BLaER1 treated with 17β-estradiol and CSF1 and Interleukin-3, amounts not matched to agents 10 nM and 100 nM (cell line): ENCODE results near the gene SLAIN2.
A peak's percentile ranks its signal among the peaks of the same experiment; 100 is the strongest.
"Not testable (repeated sequence)": the region's sequence is repeated elsewhere in the genome, so short reads cannot be mapped to it uniquely, and the experiment has no call there.

Source experiments
- H3K27ac ChIP-seq, 11 experiments: shearing (Covaris generic); formaldehyde crosslinking; 2 replicates each; pipeline ENCODE4 v1.8.1; 2022
- H3K27me3 ChIP-seq, 11 experiments: shearing (Covaris generic); formaldehyde crosslinking; 2 replicates each; pipeline ENCODE4 v1.8.1; 2022
- H3K36me3 ChIP-seq, 11 experiments: shearing (Covaris generic); formaldehyde crosslinking; 2 replicates each; pipeline ENCODE4 v1.8.1; 2022
- H3K4me1 ChIP-seq, 10 experiments: shearing (Covaris generic); formaldehyde crosslinking; 2 replicates each; pipeline ENCODE4 v1.8.1; 2022
- H3K4me2 ChIP-seq, 11 experiments: shearing (Covaris generic); formaldehyde crosslinking; 2 replicates each; pipeline ENCODE4 v1.8.1; 2022
- H3K4me3 ChIP-seq, 10 experiments: shearing (Covaris generic); formaldehyde crosslinking; 2 replicates each; pipeline ENCODE4 v1.8.1; 2022
- H3K9ac ChIP-seq, 11 experiments: shearing (Covaris generic); formaldehyde crosslinking; 2 replicates each; pipeline ENCODE4 v1.8.1; 2022
- H3K9me3 ChIP-seq, 11 experiments: shearing (Covaris generic); formaldehyde crosslinking; replicated peaks in 1 of 11; 2 replicates each; pipeline ENCODE4 v1.8.1; 2022
- H4K20me1 ChIP-seq, 11 experiments: shearing (Covaris generic); formaldehyde crosslinking; 2 replicates each; pipeline ENCODE4 v1.8.1; 2022
- Cebpa-rat ChIP-seq, 11 experiments: shearing (Covaris generic); IDR thresholded peaks; 2 replicates each; pipeline ENCODE4 v1.8.1; 2022

SLAIN2 gene

DNA sequence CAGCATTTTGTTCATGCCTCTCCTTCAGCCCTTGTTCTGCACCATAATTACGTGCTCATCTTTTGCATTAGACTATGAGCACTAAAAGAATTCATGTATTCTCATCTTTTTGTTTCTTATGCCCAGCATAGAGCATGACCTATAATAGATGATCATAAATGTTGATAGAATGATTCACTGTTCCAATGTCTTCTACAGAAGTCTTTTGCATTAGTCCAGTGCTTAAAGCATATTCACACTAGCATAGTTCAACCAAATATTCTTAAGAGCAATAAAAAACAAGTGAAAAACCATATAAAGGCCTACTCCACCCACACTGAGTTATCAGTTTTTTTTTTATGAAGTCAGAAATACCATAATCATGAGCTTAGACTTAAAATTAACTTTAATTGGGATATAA, 105.3 kb downstream of the SLAIN2 start:
- Histone ChIP-seq H3K9ac (no peak overlapping the region), H3K4me2 (no peak overlapping the region), H3K27me3 (no peaks in the 10 kb centered on the region), H3K4me1 (peaks cover 0 to 4% (median 0%) of the 10 kb centered on the region in 10 experiments; a peak in 1 of 20 replicates), H3K9me3 (peaks cover 0 to 11% (median 0%) of the 10 kb centered on the region in 11 experiments; a peak in 1 of 22 replicates), H3K36me3 (no peaks in the 10 kb centered on the region), H4K20me1 (no peaks in the 10 kb centered on the region), H3K4me3 (no peak overlapping the region), H3K27ac (no peak overlapping the region)
- TF ChIP-seq Cebpa-rat (IDR thresholded peaks at IDR 0.05): no peak

DNA sequence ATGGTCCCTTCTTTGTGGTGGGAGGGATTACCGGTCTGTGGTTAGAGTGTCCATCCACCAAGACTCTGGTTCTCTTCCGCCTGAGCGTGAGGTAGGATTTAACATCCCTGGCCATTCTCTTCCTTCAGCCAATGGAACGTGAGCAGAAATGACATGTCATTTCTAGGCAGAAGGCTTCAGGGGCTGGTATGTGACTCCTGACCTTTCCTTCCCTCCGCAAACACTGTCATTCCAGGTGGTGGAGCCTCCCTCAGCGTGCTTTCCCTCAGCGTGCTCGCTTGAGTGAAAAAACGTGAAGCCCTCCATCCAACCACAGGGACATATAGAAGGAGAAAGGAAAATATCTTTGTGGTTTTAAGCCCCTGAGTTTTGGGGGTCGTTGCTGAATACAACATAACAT, 107.8 kb downstream of the SLAIN2 start:
- no peak for TF ChIP-seq Cebpa-rat (IDR thresholded peaks at IDR 0.05)
- Histone ChIP-seq H4K20me1 (no peaks in the 10 kb centered on the region), H3K36me3 (no peaks in the 10 kb centered on the region), H3K27me3 (no peaks in the 10 kb centered on the region), H3K9me3 (peaks cover 0 to 8% (median 0%) of the 10 kb centered on the region in 11 experiments; a peak in 2 of 22 replicates), H3K27ac (no peak overlapping the region), H3K4me2 (no peak overlapping the region), H3K9ac (no peak overlapping the region), H3K4me1 (peaks cover 0 to 4% (median 0%) of the 10 kb centered on the region in 10 experiments; a peak in 1 of 20 replicates), H3K4me3 (no peak overlapping the region)

DNA sequence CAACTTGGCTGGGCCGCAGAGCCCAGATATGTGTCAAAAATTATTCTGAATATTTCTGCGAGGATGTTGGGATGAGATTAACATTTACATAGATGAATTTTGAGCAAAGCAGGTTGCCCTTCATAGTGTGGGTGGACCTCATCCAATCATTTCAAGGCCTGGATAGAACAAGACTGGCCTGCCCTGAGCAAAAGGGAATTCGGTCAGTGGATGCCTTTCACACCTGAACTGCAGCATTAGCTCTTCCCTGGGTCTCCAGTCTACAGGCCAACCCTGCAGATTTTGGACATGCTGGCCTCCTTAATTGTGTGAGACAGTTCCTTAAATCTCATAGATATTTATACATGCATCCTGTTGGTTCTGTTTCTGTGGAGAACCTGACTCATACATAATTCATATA, 109.4 kb downstream of the SLAIN2 start:
- no peak for TF ChIP-seq Cebpa-rat (IDR thresholded peaks at IDR 0.05)
- Histone ChIP-seq H3K4me1 (peaks cover 0 to 4% (median 0%) of the 10 kb centered on the region in 10 experiments; a peak in 1 of 20 replicates), H3K9me3 (peaks cover 0 to 8% (median 0%) of the 10 kb centered on the region in 11 experiments; a peak in 2 of 22 replicates), H4K20me1 (no peaks in the 10 kb centered on the region), H3K27ac (no peak overlapping the region), H3K27me3 (no peaks in the 10 kb centered on the region), H3K9ac (no peak overlapping the region), H3K4me3 (no peak overlapping the region), H3K36me3 (no peaks in the 10 kb centered on the region), H3K4me2 (peak overlapping the region in 1 of 11 experiments; percentile 44; a peak in 1 of 22 replicates)

DNA sequence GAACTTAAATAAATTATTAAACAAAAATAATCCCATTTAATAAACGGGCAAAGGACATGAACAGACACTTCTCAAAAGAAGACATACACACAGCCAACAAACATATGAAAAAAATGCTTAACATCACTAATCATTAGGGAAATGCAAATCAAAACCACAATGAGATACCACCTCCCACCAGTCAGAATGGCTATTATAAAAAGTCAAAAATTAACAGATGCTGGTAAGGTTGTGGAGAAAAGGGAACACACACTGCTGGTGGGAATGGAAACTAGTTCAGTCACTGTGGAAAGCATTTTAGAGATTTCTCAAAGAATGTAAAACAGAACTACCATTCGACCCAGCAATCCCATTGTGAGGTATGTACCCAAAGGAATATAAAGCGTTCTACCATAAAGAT, 110.3 kb downstream of the SLAIN2 start:
- H3K27ac ChIP-seq, H3K36me3 ChIP-seq, H3K4me1 ChIP-seq, H3K9ac ChIP-seq, H3K4me3 ChIP-seq, H3K27me3 ChIP-seq, H4K20me1 ChIP-seq, H3K4me2 ChIP-seq: not testable (repeated sequence)
- H3K9me3 ChIP-seq: peaks cover 0 to 12% (median 5%) of the 10 kb centered on the region in 11 experiments; a peak in 6 of 22 replicates

DNA sequence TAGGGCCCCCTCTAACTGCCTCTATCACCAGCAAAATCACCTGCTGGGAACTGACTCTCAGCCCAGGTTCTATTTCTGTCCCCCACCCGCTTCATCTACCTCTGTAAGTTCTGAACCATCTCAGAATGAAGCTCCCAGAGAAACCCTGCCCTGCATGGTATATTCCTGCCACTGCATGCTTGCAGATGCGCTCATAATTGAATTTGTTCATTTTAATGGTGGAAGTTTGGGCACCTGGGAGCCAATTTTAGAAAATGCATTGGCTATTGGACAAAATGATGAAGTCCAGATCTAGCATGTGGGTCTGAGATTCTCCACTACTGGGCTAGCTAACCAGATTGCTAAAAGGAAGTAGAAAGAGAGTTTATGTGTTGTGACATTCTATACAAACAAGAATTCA, 113.3 kb downstream of the SLAIN2 start:
- Histone ChIP-seq H3K4me3 (no peak overlapping the region), H3K4me2 (no peak overlapping the region), H4K20me1 (no peaks in the 10 kb centered on the region), H3K36me3 (no peaks in the 10 kb centered on the region), H3K27ac (no peak overlapping the region), H3K27me3 (no peaks in the 10 kb centered on the region), H3K4me1 (peaks cover 0 to 4% (median 0%) of the 10 kb centered on the region in 10 experiments; a peak in 1 of 20 replicates), H3K9me3 (peaks cover 0 to 21% (median 11%) of the 10 kb centered on the region in 11 experiments; a peak in 14 of 22 replicates), H3K9ac (no peak overlapping the region)
- TF ChIP-seq Cebpa-rat (IDR thresholded peaks at IDR 0.05): no peak

DNA sequence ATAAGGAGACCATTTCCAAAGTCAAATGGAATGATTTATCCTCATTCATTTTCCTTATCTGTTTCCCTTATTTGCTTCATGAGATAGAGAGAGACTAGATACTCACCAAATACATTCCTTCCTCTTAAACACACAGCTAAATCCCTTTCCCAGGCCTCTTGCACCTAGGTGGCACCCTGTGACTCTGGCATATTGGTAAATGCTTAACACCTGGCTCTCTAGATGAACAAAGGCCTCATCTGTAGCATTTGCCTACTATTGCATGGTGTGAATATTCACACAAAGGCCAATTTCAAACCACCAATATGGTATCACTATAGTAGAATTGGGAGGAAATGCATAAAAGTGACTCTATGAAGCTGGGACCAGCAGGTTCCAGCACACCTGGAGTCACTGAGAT, 119.7 kb downstream of the SLAIN2 start:
- no peak for TF ChIP-seq Cebpa-rat (IDR thresholded peaks at IDR 0.05)
- Histone ChIP-seq H3K27me3 (no peaks in the 10 kb centered on the region), H3K27ac (no peak overlapping the region), H3K4me3 (no peak overlapping the region), H3K4me1 (peaks cover 0 to 2% (median 0%) of the 10 kb centered on the region in 10 experiments; a peak in 2 of 20 replicates), H3K36me3 (no peaks in the 10 kb centered on the region), H4K20me1 (no peaks in the 10 kb centered on the region), H3K9ac (no peak overlapping the region), H3K9me3 (peaks cover 0 to 17% (median 10%) of the 10 kb centered on the region in 11 experiments; a peak in 12 of 22 replicates), H3K4me2 (no peak overlapping the region)

DNA sequence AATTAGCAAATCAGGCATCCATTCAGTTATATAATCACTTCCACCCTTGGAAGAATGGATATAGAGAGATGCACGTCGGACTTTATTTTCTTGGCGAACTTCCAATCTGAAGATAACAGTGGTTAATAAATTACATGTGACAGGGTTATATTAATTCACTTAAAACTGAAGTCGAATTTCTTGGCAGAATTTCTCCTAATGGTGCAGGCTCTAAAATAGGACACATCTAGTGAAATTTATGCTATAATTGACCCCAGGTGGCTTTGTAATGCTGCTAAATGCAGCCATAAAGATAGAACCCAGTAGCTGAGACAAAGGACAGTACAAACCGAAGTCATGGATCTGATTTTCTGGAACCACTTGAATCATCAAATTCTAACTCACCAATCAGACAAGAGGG, 121.0 kb downstream of the SLAIN2 start:
- TF ChIP-seq Cebpa-rat (IDR thresholded peaks at IDR 0.05): no peak
- H3K9me3 ChIP-seq: peaks cover 0 to 9% (median 4%) of the 10 kb centered on the region in 11 experiments; a peak in 9 of 22 replicates

DNA sequence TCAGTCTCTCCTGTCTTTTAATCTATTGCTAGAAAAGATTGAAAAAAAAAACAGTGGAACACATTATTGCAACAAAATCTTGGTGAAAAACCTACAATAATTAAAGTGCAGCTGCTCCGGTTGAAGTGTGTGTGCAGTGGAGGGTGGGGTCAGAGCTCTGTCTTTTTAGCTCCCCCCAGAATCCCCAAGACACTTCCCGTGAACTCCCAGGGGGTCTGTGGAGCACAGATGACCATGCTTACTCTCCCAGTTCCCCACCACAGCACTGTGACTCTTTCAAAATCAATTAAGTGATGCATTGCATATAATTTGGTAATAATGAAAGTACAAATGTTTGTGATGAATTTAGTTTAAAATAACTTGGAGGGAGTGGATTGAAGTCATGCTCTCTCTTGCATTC, 126.1 kb downstream of the SLAIN2 start:
- Histone ChIP-seq H3K27me3 (no peaks in the 10 kb centered on the region), H3K4me3 (no peak overlapping the region), H3K27ac (peak overlapping the region in 8 of 11 experiments; percentile 42 to 67 (median 64); a peak in 15 of 22 replicates), H3K9ac (peak overlapping the region in 5 of 11 experiments; percentile 1 to 42 (median 15); a peak in 3 of 22 replicates), H3K9me3 (0 out of 22 replicates have a peak, but pooled peaks cover 0 to 4% (median 0%) of the 10 kb centered on the region in 11 experiments), H4K20me1 (no peaks in the 10 kb centered on the region), H3K4me2 (peak overlapping the region; percentile 32 to 82 (median 63)), H3K4me1 (peaks cover 8 to 26% (median 21%) of the 10 kb centered on the region in 10 experiments; a peak in 18 of 20 replicates), H3K36me3 (no peaks in the 10 kb centered on the region)
- 0 out of 22 replicates have a peak, but pooled peaks of 1 of the 11 experiments have one; percentile 47 for TF ChIP-seq Cebpa-rat (IDR thresholded peaks at IDR 0.05)

More for the DNA sequence above, 121.0 kb downstream of the SLAIN2 start:
- H3K4me2 ChIP-seq: no peak overlapping the region
- H3K4me1 ChIP-seq: peaks cover 2 to 16% (median 12%) of the 10 kb centered on the region in 10 experiments; a peak in 18 of 20 replicates
- H3K36me3 ChIP-seq: no peaks in the 10 kb centered on the region
- no peak overlapping the region for H3K4me3 ChIP-seq
- H3K9ac ChIP-seq: no peak overlapping the region
- no peaks in the 10 kb centered on the region for H3K27me3 ChIP-seq
- H4K20me1 ChIP-seq: no peaks in the 10 kb centered on the region
- no peak overlapping the region for H3K27ac ChIP-seq

DNA sequence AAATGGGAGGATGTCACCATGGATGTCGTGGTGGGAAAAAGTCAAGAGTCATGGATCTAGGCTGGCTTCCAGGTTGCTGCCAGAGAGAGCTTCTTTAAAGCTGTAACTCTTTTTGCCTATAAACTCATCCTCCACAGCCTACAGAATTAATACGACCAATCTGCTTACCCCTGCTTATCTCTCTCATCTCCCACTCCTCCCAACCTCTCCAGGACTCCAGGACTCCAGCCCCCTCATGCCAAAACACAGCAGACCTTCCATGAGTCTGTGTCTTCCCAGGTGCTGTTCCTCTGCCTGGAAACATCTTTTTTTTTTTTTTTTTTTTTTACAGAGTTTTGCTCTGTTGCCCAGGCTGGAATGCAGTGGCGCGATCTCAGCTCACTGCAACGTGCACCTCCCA, 126.6 kb downstream of the SLAIN2 start:
- Histone ChIP-seq H4K20me1 (no peaks in the 10 kb centered on the region), H3K27ac (peak overlapping the region in 8 of 11 experiments; percentile 42 to 67 (median 64); a peak in 15 of 22 replicates), H3K27me3 (no peaks in the 10 kb centered on the region), H3K9ac (peak overlapping the region in 6 of 11 experiments; percentile 1 to 42 (median 13); a peak in 3 of 22 replicates), H3K36me3 (no peaks in the 10 kb centered on the region), H3K4me2 (peak overlapping the region; percentile 32 to 82 (median 63)), H3K4me3 (no peak overlapping the region), H3K9me3 (0 out of 22 replicates have a peak, but pooled peaks cover 0 to 4% (median 0%) of the 10 kb centered on the region in 11 experiments), H3K4me1 (peaks cover 8 to 26% (median 21%) of the 10 kb centered on the region in 10 experiments; a peak in 18 of 20 replicates)
- TF ChIP-seq Cebpa-rat (IDR thresholded peaks at IDR 0.05): no peak

DNA sequence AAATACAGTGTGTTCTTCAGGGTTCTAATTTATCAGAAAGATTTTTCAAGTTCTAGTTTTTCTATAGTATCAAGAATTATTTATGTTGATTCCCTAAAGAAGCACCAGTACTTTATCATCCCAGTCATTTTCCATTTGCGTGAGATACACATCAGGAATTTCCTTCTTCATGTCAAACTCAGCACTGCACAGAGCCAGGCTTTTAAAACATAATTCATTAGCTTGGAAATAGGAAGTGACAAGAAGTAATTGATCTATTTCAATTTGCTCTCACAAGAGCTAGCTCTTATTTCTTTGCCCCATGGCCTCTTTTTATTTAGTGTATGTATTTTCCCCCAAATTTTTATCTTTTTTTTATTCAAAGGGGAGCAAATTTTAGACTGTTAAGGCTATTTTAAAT, 128.8 kb downstream of the SLAIN2 start:
- H3K4me3 ChIP-seq: no peak overlapping the region
- H3K4me1 ChIP-seq: peaks cover 8 to 26% (median 21%) of the 10 kb centered on the region in 10 experiments; a peak in 18 of 20 replicates
- no peaks in the 10 kb centered on the region for H3K9me3 ChIP-seq
- H3K9ac ChIP-seq: no peak overlapping the region
- H3K27ac ChIP-seq: no peak overlapping the region
- H4K20me1 ChIP-seq: no peaks in the 10 kb centered on the region
- no peaks in the 10 kb centered on the region for H3K36me3 ChIP-seq
- no peak for TF ChIP-seq Cebpa-rat (IDR thresholded peaks at IDR 0.05)
- no peak overlapping the region for H3K4me2 ChIP-seq
- H3K27me3 ChIP-seq: no peaks in the 10 kb centered on the region
